Measurements from ENCODE around the gene CACNA1C. TPM values are rescaled to one million over a fixed set of nuclear protein-coding genes. Genes with fewer than 3 reads are reported as not detected.

CACNA1C gene
- total RNA-seq, 1 donor from 2014 or later: 102 TPM

DNA sequence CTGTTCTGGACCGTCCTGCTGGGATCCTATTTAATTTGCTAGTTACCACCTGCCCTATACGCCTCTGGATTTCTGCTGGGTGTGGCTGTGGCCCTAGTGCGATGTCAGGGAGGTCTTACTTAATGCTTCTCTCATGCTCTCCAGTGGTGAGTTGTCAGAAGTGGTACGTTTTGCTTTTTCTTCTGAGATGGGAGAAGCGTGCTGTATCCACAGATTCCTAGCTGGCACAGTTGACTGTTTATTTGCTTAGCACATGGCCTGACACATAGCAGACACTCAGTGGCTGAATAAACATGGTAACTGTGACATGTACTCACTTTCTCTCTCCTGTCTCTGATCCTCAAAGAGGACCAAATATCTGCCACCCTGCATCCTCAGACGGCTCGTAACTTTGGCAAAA lies 107.3 kb downstream of the CACNA1C start:
- no peak overlapping the region for H3K4me3 ChIP-seq
- no peak for DNase-seq (ENCODE audit: low spot score in 2 of 2)
- H3K4me1 ChIP-seq: peaks cover 18 to 43% of the 10 kb centered on the region in 2 donors
- H3K9me3 ChIP-seq: no peaks in the 10 kb centered on the region
- intact Hi-C loops (cut with DNase I): loop anchor here (5.0 kb wide), 1 partner anchor 38 kb away; no protein-coding TSS in a partner anchor
- no peaks in the 10 kb centered on the region for H3K27me3 ChIP-seq
- H3K27ac ChIP-seq: peak overlapping the region; percentile 88 to 92
- no peaks in the 10 kb centered on the region for H3K36me3 ChIP-seq
- TF ChIP-seq, protein P1, sequence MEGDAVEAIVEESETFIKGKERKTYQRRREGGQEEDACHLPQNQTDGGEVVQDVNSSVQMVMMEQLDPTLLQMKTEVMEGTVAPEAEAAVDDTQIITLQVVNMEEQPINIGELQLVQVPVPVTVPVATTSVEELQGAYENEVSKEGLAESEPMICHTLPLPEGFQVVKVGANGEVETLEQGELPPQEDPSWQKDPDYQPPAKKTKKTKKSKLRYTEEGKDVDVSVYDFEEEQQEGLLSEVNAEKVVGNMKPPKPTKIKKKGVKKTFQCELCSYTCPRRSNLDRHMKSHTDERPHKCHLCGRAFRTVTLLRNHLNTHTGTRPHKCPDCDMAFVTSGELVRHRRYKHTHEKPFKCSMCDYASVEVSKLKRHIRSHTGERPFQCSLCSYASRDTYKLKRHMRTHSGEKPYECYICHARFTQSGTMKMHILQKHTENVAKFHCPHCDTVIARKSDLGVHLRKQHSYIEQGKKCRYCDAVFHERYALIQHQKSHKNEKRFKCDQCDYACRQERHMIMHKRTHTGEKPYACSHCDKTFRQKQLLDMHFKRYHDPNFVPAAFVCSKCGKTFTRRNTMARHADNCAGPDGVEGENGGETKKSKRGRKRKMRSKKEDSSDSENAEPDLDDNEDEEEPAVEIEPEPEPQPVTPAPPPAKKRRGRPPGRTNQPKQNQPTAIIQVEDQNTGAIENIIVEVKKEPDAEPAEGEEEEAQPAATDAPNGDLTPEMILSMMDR (IDR thresholded peaks at IDR 0.05): no peak

DNA sequence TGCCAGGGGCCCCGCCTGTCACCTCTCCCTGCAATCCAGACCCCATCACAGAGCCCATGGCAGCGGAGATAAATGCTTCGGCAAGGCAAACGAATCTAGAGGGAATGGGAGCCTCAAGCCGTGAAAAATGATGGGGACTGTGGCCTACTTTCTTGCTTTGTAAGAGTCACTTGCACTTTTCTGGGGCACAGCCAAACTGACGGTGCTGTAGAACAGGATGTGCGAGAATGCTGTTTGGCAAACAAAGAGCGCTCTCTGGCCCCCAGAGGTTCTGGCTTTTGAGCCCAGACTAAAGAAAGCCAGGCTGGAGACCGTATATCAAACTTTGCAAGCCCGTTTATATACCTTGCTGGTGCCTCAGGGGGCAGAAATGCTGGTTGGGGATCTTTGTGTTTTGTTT lies 108.7 kb downstream of the CACNA1C start:
- intact Hi-C loops (cut with DNase I): loop anchor here (5.0 kb wide), 1 partner anchor 39 kb away; no protein-coding TSS in a partner anchor
- Histone ChIP-seq H3K4me3 (peak overlapping the region in 1 of 2 donors; percentile 4), H3K27ac (peak overlapping the region; percentile 88 to 92), H3K36me3 (no peaks in the 10 kb centered on the region), H3K27me3 (no peaks in the 10 kb centered on the region), H3K9me3 (no peaks in the 10 kb centered on the region), H3K4me1 (peaks cover 18 to 43% of the 10 kb centered on the region in 2 donors)
- TF ChIP-seq, protein P1 (IDR thresholded peaks at IDR 0.05): no peak
- peak in 1 of 2 donors; percentile 91 for DNase-seq (ENCODE audit: low spot score in 2 of 2)

DNA sequence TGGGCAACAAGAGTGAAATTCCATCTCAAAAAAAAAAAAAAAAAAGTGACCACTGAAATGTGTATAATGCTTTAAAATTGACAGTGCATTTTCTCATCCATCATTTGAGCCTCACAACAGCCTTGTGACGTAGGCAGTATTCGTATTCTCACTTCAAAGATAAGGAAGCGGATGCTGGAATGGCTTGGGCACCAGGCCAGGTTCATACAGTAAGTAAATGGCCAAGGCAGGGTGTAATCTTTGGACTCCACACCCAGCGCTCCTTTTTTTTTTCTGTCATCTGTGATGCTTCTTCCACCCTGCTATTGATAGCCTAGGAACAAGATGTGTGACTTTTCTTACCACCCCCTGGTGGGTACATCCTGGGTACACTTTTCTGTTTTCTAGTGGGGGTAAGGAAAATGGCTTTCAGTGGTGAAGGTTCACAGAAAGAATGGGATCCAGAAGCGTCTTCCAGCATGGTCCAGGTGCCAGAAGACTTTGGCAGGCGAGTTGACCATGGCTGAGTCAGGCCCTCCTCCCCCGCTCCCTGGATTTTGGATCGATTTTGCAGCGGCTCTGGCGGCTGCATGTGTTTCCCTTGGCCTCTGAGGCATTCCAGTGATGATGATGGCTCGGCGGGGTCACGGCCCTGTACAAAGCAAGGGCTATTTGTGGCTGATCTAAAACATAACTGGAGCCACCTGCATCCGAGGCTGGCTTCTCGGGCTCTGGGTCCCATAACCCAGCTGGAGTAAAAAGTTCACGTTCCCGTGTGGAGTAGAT lies 110.6 kb downstream of the CACNA1C start:
- Histone ChIP-seq H3K4me1 (peaks cover 18 to 43% of the 10 kb centered on the region in 2 donors), H3K27me3 (no peaks in the 10 kb centered on the region), H3K27ac (peak overlapping the region; percentile 88 to 92), H3K4me3 (no peak overlapping the region), H3K36me3 (no peaks in the 10 kb centered on the region), H3K9me3 (peaks cover 0 to 8% of the 10 kb centered on the region in 2 donors)
- TF ChIP-seq, protein P1 (IDR thresholded peaks at IDR 0.05): no peak
- DNase-seq (ENCODE audit: low spot score in 2 of 2): peak; percentile 53 to 95
- intact Hi-C loops (cut with DNase I): loop anchor here (2.0 to 5.0 kb wide), 4 partner anchors 41 to 111 kb away; partner anchors contain the start of gene CACNA1C

DNA sequence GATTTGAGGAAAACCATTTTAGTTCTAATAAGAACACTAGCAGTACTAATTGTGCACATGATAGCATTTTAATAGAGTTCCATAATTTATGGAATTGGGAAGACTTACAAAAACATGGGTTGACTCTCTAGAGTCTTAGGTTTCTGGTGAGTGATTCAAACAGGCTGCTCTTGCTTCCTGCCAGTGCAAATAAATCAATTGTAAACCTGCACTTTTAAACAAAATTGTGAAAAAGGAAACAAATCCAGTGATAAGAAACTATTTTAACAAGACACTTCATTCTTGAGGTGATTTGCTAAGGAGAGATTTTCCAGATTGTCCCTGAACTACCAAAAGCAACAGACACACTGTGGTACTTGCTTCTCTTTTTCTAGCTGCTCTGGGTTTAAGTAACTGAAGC lies 112.2 kb downstream of the CACNA1C start:
- H3K9me3 ChIP-seq: peaks cover 0 to 8% of the 10 kb centered on the region in 2 donors
- no peaks in the 10 kb centered on the region for H3K36me3 ChIP-seq
- DNase-seq (ENCODE audit: low spot score in 2 of 2): no peak
- H3K27me3 ChIP-seq: no peaks in the 10 kb centered on the region
- H3K4me1 ChIP-seq: peaks cover 25 to 54% of the 10 kb centered on the region in 2 donors
- peak overlapping the region; percentile 88 to 92 for H3K27ac ChIP-seq
- TF ChIP-seq, protein P1 (IDR thresholded peaks at IDR 0.05): no peak
- H3K4me3 ChIP-seq: no peak overlapping the region
- intact Hi-C loops (cut with DNase I): no loop called here

DNA sequence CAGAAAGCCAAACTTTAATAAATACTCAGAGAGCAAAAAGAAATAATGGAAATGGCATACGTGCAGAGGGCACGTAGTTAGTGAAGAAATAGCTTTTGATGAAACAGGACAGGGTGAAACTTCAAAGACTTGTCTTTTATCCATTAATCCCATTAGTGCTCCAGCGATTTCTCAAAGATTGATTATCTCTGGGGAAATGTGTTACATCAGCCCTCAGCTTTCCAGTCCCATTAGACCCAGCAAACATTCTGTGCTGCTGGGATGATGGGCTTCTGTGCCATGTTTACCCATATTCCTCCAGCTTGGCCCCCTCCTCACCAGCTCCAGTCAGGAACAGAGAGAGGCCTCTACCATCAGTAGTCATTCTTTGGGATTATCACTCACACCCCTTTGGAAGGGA lies 113.1 kb downstream of the CACNA1C start:
- Histone ChIP-seq H3K27me3 (no peaks in the 10 kb centered on the region), H3K36me3 (no peaks in the 10 kb centered on the region), H3K9me3 (peaks cover 0 to 8% of the 10 kb centered on the region in 2 donors), H3K27ac (peak overlapping the region; percentile 88 to 92), H3K4me3 (no peak overlapping the region), H3K4me1 (peaks cover 28 to 57% of the 10 kb centered on the region in 2 donors)
- TF ChIP-seq, protein P1 (IDR thresholded peaks at IDR 0.05): no peak
- intact Hi-C loops (cut with DNase I): no loop called here
- no peak for DNase-seq (ENCODE audit: low spot score in 2 of 2)
